Retinal pigment epithelial cell (primary cell): ENCODE data around the gene GPSM3.

ENCODE experiments used
- DNase-seq: peaks from one replicate; pipeline ENCODE4 v3.0.0-alpha.2; 2010; ENCODE audit warnings: low read depth
- H3K4me3 ChIP-seq: 2 replicates; pipeline ENCODE4 v1.5.1; 2011; ENCODE audit warnings: mild to moderate bottlenecking, low read length, control low read depth, moderate library complexity
- TF ChIP-seq, protein P1 (sequence below): conservative IDR thresholded peaks from 2 replicates; pipeline ENCODE4 v1.5.1; 2011; ENCODE audit warnings: low read depth, low read length, control low read depth, inconsistent platforms

Gene GPSM3

DNA sequence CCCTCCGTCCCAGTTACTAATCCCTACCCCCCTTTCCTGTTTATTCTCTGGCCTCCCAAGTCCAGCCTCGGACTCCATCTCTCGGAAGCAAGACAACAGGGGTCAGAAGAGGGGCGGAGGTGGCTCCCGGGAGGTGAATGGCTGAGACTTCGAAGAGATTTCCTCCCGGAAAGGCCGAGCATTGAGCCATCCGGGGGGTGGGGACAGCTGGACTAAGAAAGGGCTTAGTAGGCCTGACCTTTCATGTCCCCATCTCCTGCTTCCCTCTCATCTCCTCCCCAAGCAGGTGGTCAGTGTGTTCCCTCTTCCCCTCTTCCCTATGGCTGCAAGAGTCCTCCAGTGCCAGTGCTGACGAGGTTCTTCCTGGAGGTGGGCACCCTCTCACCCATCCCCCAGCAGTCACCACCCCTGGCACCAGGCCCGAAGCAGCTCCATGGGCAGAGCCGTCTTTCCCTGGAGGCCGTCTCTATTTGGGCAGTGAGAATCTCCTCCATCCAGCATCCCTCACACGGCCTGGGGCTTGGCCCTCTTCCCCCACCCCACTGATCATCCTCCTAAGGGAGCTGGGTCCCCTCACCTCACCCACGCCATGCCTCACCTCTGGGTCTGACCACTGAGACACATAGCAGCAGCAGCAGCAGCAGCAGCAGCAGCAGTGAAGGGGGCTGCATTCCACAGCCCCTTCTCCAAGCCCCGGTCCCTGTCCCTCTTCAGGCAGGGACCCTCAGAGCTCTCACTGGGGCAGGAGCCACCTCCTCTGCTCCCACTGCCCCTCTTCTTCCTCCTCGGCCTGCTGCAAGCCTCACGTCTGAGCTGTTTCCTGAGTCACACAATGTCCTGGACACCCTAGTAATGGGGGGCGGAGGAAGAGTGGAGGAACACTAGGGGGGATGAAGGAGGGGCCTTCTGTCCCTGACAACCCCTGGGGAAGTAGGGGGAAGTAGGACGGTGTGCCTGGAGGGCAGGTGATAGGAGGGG is 31.1 kb upstream of the GPSM3 start, which contains the start of gene NOTCH4:
Gene NOTCH4 (minus strand): TSS at position 810 of the 978 bp plus-strand sequence. CDS start 139 bp downstream, at position 671.
- TF ChIP-seq, protein P1, sequence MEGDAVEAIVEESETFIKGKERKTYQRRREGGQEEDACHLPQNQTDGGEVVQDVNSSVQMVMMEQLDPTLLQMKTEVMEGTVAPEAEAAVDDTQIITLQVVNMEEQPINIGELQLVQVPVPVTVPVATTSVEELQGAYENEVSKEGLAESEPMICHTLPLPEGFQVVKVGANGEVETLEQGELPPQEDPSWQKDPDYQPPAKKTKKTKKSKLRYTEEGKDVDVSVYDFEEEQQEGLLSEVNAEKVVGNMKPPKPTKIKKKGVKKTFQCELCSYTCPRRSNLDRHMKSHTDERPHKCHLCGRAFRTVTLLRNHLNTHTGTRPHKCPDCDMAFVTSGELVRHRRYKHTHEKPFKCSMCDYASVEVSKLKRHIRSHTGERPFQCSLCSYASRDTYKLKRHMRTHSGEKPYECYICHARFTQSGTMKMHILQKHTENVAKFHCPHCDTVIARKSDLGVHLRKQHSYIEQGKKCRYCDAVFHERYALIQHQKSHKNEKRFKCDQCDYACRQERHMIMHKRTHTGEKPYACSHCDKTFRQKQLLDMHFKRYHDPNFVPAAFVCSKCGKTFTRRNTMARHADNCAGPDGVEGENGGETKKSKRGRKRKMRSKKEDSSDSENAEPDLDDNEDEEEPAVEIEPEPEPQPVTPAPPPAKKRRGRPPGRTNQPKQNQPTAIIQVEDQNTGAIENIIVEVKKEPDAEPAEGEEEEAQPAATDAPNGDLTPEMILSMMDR, result no peak
- no peak within 1 kb of the TSS for H3K4me3 ChIP-seq
- no peak for DNase-seq

- no peak overlapping the region for H3K4me3 ChIP-seq
- TF ChIP-seq, protein P1, result no peak
- no peak for DNase-seq
These were observed 30.1 kb upstream of the GPSM3 start for GRCh38 chr6:32222333-32223230.

GRCh38 chr6:32220021-32220420 is 27.6 kb upstream of the GPSM3 start:
- no peak for DNase-seq
- TF ChIP-seq, protein P1, result no peak
- no peak overlapping the region for H3K4me3 ChIP-seq

GRCh38 chr6:32218167-32218566 is 25.7 kb upstream of the GPSM3 start:
- TF ChIP-seq, protein P1, result no peak
- DNase-seq, result no peak

DNA sequence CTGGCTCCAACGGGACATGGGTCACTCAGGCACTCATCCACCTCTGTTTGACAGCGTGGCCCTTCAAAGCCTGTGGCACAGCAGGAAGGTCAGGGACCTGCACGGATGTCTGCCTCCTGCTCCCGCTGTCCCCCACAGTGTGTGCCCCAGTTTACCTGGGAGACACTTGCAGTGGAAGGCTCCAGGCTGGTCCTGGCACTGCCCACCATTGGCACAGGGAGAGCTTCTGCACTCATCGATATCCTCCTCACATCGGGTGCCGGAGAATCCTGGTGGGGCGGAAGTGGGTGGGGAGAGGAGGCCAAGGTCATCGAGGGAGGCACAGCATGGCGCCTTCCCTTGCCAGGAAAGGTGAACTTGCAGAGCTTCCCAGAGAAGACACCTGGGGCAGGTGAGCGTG is 24.6 kb upstream of the GPSM3 start:
- TF ChIP-seq, protein P1, result no peak
- H3K4me3 ChIP-seq, result no peak overlapping the region
- no peak for DNase-seq

More at GRCh38 chr6:32218167-32218566, 25.7 kb upstream of the GPSM3 start:
- H3K4me3 ChIP-seq, result no peak overlapping the region

GRCh38 chr6:32216285-32216684 is 23.8 kb upstream of the GPSM3 start:
- TF ChIP-seq, protein P1, result no peak
- DNase-seq, result no peak
- H3K4me3 ChIP-seq, result no peak overlapping the region
